Measurements from ENCODE around the gene COASY.
A peak's percentile ranks its signal among the peaks of the same experiment; 100 is the strongest.
"Not testable (repeated sequence)": the region's sequence is repeated elsewhere in the genome, so short reads cannot be mapped to it uniquely, and the experiment has no call there.

COASY gene

DNA sequence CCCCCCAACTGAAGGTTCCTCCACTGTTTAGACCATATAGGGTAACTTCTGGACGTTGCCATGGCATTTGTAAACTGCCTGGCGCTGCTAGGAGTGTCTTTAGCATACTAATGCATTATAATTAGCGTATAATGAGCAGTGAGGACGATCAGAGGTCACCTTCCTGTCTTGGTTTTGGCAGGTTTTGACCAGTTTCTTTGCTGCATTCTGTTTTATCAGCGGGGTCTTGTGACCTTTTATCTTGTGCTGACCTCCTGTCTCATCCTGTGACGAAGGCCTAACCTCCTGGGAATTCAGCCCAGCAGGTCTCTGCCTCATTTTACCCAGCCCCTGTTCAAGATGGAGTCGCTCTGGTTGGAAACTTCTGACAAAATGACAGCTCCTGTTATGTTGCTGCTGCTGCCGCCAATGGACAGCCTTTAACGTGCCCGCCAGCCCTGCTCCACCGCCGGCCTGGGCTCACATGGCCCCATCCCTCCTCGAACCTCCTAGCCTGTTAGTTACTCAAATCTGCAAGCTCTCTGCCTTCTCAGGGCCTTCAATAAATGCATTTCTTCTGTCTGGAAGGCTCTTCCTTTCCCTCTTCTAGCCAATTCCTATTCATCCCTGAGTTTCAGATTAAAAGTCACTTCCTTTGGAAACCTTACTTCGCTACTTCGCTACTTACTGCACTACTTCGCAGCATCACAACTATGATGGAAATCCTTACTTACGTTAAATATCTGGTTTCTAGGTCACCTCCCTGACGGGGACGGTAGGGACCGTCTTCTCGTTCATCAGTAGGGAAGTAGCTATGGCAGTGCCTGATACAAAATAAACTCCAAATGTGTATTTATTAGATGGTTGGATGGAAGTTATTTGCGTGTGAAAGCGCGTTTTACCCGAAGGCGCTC lies 26.5 kb upstream of the COASY start:
- DNase-seq = no peak

DNA sequence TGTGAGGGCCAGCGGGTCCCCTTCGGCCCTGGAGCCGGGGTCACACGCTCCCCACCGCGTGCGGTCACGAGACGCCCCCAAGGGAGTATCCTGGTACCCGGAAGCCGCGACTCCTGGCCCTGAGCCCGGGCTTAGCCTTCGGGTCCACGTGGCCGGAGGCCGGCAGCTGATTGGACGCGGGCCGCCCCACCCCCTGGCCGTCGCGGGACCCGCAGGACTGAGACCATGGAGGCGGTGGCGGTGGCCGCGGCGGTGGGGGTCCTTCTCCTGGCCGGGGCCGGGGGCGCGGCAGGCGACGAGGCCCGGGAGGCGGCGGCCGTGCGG lies 25.9 kb upstream of the COASY start, which contains the start of gene NAGLU:
NAGLU (plus strand) TSS at position 194 of the 324 bp plus-strand sequence; CDS start at position 226, 32 bp downstream.
- peak; percentile 79 for DNase-seq

DNA sequence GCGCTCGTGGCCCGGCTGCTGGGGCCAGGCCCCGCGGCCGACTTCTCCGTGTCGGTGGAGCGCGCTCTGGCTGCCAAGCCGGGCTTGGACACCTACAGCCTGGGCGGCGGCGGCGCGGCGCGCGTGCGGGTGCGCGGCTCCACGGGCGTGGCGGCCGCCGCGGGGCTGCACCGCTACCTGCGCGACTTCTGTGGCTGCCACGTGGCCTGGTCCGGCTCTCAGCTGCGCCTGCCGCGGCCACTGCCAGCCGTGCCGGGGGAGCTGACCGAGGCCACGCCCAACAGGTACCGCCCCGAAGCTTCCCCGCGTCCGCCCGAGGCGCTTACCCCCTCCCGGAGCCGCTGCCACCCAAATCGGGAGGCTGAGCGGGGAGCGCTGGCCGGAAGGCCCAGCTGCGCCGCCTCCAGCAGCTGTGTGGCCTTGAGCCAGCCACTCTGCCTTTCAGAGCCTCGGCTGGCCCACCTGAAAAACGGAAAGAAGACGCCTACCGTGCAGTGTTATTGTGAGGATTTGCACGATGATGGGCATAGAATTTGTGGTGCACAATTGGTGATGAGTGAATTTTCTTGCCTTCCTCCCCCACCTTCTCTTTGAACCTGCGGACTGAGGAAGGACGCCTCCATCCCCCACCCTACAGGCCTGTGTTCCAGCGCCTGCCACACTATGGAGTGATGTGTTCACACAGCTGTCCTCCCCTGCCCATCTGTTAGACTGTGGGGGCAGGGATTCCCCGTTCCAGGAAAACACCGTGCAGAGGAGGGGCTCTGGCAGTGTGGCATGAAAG lies 25.4 kb upstream of the COASY start:
- DNase-seq = peak; percentile 78

DNA sequence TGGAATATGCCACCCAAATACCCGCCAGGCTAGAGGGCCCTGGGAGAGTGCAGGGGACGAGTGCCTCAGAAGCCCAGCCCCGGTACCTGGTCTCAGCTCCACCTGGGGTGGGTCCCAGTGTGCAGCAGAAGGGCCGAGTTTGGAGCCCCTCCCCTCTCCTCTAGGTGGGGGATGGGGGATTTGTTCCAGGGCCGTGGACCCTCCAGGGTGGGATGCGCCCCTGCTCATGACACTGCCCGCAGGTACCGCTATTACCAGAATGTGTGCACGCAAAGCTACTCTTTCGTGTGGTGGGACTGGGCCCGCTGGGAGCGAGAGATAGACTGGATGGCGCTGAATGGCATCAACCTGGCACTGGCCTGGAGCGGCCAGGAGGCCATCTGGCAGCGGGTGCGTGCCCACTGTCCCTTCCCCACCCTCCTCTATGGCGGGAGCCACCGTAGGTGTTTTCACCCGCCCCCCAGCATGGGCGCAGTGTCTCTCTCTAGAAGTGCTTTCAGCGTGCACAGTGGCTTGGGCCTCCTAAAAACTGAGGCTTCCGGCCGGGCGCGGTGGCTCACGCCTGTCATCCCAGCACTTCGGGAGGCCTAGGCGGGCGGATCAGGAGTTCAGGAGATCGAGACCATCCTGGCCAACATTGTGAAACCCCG lies 24.7 kb upstream of the COASY start:
- DNase-seq = no peak

DNA sequence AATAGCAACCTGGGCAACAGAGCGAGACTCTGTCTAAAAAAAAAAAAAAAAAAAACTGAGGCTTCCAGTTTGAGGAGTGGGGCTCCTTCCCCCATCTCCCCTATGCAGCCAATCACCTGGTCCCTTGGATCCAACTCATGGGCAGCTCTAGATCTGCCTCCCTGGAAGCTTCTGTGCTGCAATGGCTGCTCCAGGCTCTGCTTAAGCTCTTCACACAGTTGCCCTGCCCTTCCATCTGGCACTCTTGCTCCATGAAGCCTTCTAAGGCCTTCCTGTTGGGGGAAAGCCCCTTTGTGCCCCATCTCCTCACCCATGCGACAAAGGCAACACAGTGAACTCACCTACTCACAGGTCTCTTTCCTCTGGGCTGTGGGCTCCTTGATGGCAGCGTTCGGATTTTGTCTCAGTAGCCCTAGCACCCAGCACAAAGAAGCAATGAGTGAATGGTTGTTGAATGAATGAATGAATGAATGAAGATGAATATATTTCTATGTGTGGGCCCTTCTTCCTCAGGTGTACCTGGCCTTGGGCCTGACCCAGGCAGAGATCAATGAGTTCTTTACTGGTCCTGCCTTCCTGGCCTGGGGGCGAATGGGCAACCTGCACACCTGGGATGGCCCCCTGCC lies 24.0 kb upstream of the COASY start:
- DNase-seq = no peak

DNA sequence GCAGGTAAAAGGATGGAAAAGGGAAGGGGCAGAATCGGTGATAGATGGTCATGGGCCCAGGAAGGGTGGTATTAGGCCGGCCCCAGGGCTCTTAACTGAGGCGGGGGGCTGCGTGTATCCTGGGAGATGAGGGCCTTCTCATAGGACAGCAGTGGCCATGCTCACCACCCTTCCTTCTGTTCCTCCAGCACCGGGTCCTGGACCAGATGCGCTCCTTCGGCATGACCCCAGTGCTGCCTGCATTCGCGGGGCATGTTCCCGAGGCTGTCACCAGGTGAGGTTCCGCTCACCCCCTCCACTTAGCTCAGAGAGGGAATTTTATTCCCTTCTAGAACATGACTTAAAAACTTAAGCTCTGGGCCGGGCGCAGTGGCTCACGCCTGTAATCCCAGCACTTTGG lies 23.5 kb upstream of the COASY start:
- no peak for DNase-seq

DNA sequence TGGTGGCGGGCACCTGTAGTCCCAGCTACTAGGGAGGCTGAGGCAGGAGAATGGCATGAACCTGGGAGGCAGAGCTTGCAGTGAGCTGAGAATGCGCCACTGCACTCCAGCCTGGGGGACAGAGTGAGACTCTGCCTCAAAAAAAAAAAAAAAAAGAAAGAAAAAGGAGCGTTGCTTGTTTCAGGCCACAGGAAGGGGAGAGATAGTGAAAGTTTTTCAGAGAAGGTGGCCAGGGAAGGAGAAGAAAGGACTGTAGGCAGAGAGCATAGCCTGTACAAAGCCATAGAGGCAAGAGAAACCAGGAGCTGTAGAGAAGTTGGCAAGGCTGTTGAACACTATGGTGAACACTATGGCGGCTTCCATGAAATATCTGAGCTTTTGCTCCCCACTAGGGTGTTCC lies 21.4 kb upstream of the COASY start:
- not testable (repeated sequence) for DNase-seq

DNA sequence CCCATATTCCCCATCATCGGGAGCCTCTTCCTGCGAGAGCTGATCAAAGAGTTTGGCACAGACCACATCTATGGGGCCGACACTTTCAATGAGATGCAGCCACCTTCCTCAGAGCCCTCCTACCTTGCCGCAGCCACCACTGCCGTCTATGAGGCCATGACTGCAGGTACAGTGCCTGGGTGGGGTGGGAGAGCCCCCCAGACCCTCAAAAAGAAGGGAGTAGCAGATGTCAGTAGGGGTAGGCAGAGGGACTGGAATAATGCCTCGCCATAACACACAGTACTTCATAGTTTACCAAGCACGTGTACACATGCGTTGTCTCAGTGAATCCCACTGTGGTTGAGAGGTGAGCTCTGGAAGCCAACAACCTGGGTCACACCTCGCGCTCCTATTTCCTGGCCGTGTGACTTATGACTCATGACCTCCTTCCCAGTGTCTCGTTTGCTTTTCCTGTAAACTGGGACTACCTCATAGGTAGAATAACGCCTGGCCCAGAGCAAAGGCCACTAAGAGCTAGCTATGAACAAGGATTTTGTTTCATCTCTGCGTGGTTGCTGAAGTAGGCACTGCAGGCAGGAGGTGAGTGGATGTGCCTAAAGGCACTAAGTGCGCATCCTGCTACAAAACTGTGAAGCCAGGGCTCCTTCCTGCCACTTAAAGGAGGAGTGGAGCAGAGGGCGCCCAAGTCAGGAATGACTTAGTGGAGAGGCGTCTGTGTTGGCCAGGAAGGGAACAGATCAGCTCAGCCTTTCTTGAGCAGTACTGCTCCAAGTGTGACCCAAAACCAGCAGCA lies 20.7 kb upstream of the COASY start:
- DNase-seq = peak; percentile 24

DNA sequence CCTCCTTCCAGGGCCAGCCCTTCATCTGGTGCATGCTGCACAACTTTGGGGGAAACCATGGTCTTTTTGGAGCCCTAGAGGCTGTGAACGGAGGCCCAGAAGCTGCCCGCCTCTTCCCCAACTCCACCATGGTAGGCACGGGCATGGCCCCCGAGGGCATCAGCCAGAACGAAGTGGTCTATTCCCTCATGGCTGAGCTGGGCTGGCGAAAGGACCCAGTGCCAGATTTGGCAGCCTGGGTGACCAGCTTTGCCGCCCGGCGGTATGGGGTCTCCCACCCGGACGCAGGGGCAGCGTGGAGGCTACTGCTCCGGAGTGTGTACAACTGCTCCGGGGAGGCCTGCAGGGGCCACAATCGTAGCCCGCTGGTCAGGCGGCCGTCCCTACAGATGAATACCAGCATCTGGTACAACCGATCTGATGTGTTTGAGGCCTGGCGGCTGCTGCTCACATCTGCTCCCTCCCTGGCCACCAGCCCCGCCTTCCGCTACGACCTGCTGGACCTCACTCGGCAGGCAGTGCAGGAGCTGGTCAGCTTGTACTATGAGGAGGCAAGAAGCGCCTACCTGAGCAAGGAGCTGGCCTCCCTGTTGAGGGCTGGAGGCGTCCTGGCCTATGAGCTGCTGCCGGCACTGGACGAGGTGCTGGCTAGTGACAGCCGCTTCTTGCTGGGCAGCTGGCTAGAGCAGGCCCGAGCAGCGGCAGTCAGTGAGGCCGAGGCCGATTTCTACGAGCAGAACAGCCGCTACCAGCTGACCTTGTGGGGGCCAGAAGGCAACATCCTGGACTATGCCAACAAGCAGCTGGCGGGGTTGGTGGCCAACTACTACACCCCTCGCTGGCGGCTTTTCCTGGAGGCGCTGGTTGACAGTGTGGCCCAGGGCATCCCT lies 18.5 kb upstream of the COASY start:
- DNase-seq = no peak

DNA sequence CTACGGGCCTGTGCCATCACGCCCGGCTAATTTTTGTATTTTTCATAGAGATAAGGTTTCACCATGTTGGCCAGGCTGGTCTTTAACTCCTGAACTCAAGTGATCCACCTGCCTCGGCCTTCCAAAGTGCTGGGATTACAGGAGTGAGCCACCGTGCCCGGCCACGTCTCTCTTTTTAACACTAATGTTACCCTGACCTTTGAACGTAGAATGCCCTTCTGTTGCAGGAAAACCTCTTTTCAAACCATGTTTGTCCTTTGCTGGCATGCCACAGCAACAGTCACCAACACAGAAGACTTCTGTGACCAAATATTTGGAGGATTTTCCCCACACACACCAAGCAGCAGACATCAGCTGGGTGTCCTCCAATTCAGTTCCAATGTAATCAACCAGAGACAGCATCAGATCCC lies 17.1 kb upstream of the COASY start:
- DNase-seq = no peak

DNA sequence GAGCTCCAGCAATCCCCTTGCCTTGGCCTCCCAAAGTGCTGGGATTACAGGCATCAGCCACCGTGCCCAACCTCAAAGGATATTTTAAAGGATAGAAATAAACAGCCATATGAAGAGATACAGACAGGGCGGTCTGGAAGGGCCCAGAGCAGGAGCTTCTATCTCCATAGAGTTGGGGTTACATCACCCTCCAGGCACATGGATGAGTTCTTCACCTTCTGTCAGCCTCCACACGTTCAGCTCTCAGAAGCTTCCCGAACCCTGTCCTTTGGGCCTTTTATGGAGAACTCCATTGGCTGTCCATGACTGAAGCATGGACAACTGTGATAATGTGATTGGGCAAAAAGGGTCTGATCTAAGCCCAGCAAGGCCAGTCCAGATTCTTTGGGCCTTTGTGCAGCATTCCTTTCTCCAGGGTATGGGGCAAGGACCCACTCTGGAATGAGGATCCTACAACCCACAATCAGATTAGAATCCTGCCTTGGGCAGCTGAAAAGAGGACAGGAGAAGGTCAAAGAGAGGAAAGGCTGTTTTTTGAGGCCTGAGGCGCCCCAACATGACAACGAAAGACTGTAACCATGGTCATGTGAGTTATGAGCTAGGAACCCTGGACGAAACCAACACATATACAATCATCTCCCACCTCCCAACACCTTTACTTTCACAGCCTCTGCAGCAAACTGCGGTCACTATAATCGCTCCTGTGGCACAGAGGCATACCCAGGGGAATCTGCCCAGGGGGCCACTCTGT lies 16.0 kb upstream of the COASY start:
- not testable (repeated sequence) for DNase-seq

DNA sequence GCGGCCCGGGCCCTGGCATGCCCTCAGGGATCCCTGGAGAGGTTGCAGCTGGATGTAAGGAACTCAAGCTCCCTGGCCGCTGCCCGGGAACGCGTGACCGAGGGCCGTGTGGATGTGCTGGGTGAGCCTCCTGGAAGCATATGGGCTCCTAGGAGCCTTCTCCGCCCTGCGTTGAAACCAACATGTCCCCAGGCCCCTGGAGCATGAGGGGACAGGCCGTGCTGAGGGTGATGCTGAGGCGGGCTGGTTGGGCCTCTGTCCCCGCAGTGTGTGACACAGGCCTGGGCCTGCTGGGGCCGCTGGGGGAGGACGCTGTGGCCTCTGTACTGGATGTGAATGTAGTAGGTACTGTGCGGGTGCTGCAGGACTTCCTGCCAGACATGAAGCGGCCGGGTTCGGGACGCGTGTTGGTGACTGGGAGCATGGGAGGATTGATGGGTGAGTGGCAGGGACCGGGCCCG lies 14.9 kb upstream of the COASY start:
- no peak for DNase-seq

DNA sequence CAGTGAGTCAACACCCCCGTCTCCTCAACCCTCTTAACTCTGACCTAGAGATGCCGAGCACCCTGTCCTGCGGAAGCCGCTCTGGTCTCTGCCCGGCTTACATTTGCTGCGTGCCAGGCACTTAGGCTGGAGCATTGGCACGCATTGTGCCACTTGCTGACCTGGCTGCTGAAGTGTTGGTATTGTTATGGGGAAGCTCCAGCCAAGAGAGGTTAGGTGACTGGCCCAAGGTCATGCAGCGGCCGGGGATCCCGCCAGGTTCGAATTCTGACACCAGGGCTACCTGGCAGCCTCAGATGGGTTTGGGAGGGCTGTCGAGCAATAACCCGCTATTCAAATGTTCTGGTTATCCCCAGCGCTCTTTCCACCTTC lies 14.3 kb upstream of the COASY start:
- no peak for DNase-seq

DNA sequence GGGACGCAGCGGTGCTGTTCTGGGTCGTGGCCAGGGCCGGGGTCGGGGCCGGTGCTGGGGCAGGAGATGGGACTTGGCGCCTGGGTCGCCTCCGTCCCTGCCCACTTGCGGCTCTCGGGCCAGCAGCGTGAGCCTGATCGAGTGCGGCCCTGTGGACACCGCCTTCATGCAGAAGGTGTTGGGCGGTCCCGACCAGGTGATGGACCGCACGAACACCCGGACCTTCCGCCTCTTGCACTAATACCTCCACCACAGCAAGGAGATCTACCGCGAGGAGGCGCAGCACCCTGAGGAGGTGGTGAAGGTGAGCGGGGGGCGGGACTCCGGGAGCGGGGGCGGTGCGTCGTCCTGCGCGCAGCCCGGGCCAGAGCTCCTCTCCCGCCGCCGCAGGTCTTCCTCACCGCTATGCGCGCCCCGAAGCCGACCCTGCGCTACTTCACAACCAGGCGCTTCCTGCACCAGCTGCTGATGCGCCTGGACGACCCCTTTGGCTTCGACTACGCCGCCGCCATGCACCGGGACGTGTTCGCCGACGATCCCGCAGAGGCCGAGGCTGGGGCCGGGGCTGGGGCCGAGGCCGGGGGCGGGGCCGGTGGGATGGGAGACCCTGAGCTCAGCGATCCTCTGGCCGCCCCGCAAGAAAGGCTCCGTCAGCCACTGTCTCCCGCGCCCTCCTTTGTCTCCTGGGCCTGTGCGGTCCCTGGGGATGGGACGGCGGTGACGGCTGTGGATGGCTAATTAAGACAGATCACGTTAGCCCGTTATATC lies 13.7 kb upstream of the COASY start:
- DNase-seq = peak; percentile 66

DNA sequence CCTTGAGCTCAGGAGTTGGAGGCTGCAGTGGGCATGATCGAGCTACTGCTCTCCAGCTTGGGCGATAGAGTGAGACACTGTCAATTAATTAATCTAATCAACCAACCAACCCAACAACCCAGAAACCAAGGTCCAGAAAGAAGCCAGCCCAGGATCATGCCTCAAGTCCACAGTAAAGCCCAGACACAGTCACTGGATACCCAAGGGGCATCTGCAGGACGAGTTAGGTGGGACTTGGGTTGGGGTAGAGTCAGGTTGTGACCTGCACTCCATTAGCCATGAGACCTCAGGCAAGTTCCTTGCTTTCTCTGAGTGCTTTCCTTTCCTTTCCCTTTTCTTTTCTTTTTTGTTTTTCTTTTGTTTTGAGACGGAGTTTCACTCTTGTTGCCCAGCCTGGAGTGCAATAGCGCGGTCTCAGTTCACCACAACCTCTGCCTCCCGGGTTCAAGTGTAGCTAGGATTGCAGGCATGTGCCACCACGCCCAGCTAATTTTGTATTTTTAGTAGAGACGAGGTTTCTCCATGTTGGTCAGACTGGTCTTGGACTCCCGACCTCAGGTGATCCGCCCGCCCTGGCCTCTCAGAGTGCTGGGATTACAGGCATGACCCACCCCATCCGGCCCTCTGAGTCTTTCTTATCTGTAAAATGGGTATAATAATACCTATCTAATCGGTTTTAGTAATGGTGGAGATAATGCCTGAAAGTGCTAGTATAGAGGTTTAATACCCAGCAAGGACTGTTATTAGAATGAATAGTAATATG lies 12.8 kb upstream of the COASY start:
- DNase-seq = no peak

DNA sequence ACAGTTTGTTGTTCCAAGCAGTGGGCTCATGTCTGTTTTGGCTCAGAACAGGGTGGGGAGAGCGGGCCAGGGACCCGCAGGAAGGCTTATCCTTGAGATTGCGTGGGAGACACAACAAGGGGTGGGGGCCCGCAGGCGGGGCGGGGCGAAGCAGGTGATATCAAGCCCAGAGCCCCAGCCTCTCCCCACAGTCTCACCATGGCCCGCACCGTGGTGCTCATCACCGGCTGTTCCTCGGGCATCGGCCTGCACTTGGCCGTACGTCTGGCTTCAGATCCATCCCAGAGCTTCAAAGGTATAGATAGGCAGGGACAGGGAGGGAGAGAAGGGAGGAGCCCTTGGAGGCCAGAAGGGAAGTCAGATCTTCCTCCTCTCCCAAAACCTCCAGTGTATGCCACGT lies 9.2 kb upstream of the COASY start, which contains the start of gene HSD17B1:
HSD17B1 (plus strand) TSS at position 188 of the 400 bp plus-strand sequence; CDS start at position 199, 11 bp downstream.
- not testable (repeated sequence) for DNase-seq

DNA sequence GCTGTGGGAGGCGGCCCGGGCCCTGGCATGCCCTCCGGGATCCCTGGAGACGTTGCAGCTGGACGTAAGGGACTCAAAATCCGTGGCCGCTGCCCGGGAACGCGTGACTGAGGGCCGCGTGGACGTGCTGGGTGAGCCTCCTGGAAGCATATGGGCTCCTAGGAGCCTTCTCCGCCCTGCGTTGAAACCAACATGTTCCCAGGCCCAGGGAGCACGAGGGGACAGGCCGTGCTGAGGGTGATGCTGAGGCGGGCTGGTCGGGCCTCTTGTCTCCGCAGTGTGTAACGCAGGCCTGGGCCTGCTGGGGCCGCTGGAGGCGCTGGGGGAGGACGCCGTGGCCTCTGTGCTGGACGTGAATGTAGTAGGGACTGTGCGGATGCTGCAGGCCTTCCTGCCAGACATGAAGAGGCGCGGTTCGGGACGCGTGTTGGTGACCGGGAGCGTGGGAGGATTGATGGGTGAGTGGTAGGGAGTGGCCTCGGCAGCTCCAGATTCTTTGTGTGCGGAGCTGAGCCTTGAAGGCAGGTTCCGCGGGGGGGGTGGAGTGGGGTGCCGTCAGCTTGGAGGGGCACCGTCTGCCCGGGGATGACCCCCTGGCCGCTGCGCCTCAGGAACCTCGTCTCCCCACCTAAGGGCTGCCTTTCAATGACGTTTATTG lies 8.7 kb upstream of the COASY start:
- DNase-seq = no peak

DNA sequence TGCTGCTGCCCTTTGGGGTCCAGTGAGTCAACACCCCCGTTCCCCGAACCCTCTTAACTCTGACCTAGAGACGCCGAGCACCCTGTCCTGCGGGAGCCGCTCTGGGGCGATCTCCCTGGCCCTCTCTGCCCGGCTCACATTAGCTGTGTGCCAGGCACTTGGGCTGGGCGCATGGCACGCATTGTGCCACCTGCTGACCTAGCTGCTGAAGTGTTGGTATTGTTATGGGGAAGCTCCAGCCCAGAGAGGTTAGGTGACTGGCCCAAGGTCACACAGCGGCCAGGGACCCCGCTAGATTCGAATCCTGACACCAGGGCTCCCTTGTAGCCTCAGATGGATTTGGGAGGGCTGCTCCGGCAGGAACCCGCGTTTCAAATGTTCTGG lies 8.1 kb upstream of the COASY start:
- DNase-seq = no peak
